Measurements from ENCODE around the gene CAMKMT.
A peak's percentile ranks its signal among the peaks of the same experiment; 100 is the strongest.

DNA sequence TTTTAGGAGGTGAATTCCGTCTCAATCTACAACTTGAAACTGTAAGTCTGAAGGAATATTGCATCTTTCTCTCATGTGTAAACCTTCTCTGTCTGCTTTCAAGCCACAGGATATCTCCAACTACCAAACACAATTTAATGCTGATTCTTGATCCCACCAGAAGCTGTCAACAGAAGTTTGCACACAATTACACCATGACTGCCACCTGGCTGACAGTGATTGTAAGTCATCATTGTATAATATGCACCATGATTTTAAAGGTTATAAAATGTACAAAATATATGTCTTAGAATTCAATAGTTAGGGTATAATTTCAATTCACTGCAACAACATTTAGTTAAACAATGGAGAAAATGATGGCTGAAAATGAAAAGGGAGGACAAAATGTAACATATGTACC is 18.9 kb upstream of the CAMKMT start:
- TF ChIP-seq POLR2A (IDR thresholded peaks at IDR 0.05), result no peak
- TF ChIP-seq, protein P1, sequence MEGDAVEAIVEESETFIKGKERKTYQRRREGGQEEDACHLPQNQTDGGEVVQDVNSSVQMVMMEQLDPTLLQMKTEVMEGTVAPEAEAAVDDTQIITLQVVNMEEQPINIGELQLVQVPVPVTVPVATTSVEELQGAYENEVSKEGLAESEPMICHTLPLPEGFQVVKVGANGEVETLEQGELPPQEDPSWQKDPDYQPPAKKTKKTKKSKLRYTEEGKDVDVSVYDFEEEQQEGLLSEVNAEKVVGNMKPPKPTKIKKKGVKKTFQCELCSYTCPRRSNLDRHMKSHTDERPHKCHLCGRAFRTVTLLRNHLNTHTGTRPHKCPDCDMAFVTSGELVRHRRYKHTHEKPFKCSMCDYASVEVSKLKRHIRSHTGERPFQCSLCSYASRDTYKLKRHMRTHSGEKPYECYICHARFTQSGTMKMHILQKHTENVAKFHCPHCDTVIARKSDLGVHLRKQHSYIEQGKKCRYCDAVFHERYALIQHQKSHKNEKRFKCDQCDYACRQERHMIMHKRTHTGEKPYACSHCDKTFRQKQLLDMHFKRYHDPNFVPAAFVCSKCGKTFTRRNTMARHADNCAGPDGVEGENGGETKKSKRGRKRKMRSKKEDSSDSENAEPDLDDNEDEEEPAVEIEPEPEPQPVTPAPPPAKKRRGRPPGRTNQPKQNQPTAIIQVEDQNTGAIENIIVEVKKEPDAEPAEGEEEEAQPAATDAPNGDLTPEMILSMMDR (IDR thresholded peaks at IDR 0.05 in 4 of 5, conservative IDR thresholded peaks at IDR 0.05 in 1 of 5), result peak in 3 of 5 experiments; percentile 20 to 29 (median 27)

All from gastrocnemius medialis (tissue), 4 donors.